ENCODE data around the gene DEXI.
"Not testable (repeated sequence)": the region's sequence is repeated elsewhere in the genome, so short reads cannot be mapped to it uniquely, and the experiment has no call there.

The DEXI gene

GRCh38 chr16:10939649-10940234 is 2.5 kb downstream of the DEXI start:
- DNase-seq: no peak

GRCh38 chr16:10938796-10939648 is 3.2 kb downstream of the DEXI start:
- DNase-seq: no peak

- no peak for DNase-seq
Measured at GRCh38 chr16:10938321-10938720, 3.9 kb downstream of the DEXI start.

GRCh38 chr16:10937068-10937859 is 5.0 kb downstream of the DEXI start:
- DNase-seq: no peak

- no peak for DNase-seq
Measured at GRCh38 chr16:10936272-10936984, 5.8 kb downstream of the DEXI start.

- no peak for DNase-seq
Measured at GRCh38 chr16:10935226-10935915, 6.9 kb downstream of the DEXI start.

- DNase-seq: no peak
Measured at GRCh38 chr16:10934325-10935107, 7.8 kb downstream of the DEXI start.

- no peak for DNase-seq
Measured at GRCh38 chr16:10933865-10934264, 8.4 kb downstream of the DEXI start.

GRCh38 chr16:10932959-10933710 is 9.1 kb downstream of the DEXI start:
- no peak for DNase-seq

- DNase-seq: no peak
Measured at GRCh38 chr16:10931977-10932632, 10.2 kb downstream of the DEXI start.

- no peak for DNase-seq
Measured at GRCh38 chr16:10931134-10931533, 11.1 kb downstream of the DEXI start.

GRCh38 chr16:10930755-10931093 is 11.5 kb downstream of the DEXI start:
- no peak for DNase-seq

- no peak for DNase-seq
Measured at GRCh38 chr16:10929853-10930754, 12.2 kb downstream of the DEXI start.

- not testable (repeated sequence) for DNase-seq
Measured at GRCh38 chr16:10929097-10929496, 13.2 kb downstream of the DEXI start.

- no peak for DNase-seq
Measured at GRCh38 chr16:10927497-10928112, 14.7 kb downstream of the DEXI start.

- DNase-seq: no peak
Measured at GRCh38 chr16:10926867-10927266, 15.4 kb downstream of the DEXI start.

- no peak for DNase-seq
Measured at GRCh38 chr16:10926094-10926493, 16.2 kb downstream of the DEXI start.

GRCh38 chr16:10925285-10925684 is 17.0 kb downstream of the DEXI start:
- DNase-seq: not testable (repeated sequence)
